HG02943 (cell line): ENCODE data around the gene MUC6.

Experiments used
- ATAC-seq: cut with Tn5 transposase; IDR thresholded peaks from one replicate; pipeline ENCODE4 v1.9.1; 2021; ENCODE audit warnings: mild to moderate bottlenecking, low read depth, moderate library complexity; ENCODE audit not compliant: unreplicated experiment

Gene MUC6

DNA sequence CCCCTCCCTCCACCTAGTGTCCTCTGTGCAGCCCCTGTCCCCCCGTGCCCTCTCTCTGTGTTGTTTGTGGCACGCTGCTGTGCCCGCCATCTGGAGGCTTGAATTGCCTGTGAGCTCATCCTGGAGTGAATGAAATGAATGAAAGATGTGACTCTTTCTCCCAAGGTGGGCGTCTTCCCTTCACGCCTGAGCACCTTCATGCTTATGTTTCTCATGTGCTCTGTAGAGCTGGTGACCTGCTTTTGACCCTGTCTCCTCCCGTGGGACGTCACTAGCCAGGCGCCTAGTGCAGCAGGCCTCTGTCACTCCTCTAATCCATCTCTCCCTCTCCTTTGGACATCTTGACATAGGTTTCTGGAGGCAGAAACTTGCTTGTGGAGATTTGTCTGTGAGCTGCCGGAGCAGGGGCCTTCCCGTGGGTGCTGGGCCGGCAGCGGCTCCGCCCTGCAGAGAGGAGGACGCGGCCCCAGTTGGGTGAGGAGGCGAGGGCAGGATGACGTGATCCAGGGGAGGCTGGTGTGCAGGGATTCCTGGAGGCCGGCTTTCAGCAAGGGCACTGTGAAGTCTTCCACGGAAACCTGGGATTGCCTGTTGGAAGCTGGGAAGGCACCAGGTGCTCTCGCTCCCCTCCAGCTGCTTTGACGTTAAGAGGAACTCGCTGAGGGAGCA lies 40.6 kb downstream of the MUC6 start:
- ATAC-seq: no peak

DNA sequence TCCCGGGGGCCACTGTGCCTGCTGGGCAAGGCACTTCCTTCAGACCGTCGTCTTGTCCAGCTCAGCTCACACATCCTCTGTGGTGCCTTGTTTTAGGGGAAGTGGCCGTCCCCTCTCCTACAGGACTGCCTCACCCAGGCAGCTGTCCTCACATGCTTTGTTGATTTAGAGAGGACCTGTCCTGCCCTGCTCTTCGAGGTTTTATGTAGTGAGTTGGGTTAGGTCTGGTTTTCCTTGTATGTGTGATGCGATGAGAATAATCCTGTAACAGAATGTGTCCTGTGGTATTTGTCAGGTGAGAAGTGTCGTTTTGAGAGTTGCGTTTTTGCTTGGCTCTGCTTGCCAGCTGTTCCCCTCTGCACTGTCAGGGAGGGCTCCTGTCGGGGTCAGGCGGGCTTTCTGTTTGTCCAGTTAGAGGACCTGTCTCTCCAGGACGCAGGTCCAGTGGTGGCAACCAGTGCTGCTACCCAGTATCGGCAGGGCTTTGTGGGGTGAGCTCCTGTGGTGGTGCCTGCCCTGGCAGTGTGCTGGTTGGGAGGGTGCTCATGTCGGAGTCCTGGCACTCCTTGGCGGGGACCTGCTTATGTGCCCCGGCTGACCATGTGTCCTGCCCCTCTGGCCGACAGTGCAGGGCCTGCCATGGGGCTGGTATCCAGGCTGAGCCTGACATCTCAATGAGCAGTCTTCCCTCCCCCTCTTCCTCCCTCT lies 41.3 kb downstream of the MUC6 start:
- ATAC-seq: no peak

DNA sequence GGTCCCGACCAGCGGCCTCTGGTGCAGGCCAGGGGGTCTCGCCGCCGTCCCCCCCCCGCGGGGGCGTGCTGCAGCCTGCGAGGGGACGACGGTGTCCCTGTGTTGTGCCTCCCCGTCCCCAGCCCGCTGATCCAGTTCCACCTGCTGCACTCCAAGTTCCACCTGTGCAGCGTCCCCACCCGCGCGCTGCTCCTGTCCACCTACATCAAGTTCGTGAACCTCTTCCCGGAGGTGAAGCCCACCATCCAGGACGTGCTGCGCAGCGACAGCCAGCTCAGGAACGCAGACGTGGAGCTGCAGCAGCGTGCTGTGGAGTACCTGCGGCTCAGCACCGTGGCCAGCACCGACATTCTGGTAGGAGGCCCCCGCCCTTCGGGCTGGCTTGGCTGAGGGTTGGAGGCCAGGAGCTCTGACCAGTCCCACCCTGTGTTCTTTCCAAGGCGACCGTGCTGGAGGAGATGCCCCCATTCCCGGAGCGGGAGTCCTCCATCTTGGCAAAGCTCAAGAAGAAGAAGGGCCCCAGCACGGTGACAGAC lies 42.8 kb downstream of the MUC6 start:
- ATAC-seq: no peak

DNA sequence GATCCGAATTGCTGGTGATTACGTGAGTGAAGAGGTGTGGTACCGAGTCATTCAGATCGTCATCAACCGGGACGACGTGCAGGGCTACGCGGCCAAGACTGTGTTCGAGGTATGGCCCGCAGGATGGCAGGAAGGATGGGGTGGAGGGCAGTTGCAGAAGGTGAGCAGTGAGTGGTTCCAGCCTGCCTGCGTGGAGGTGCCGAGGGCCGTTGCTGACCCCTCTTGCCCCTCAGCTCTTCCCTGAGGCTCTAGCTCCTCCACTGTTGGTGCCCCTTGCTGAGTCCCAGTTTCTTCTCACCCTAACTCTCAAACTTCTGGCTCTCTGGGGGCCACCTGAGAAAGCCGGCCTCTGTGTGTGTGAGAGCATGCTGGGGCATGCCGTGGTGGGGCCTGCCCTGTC lies 43.9 kb downstream of the MUC6 start:
- no peak for ATAC-seq

DNA sequence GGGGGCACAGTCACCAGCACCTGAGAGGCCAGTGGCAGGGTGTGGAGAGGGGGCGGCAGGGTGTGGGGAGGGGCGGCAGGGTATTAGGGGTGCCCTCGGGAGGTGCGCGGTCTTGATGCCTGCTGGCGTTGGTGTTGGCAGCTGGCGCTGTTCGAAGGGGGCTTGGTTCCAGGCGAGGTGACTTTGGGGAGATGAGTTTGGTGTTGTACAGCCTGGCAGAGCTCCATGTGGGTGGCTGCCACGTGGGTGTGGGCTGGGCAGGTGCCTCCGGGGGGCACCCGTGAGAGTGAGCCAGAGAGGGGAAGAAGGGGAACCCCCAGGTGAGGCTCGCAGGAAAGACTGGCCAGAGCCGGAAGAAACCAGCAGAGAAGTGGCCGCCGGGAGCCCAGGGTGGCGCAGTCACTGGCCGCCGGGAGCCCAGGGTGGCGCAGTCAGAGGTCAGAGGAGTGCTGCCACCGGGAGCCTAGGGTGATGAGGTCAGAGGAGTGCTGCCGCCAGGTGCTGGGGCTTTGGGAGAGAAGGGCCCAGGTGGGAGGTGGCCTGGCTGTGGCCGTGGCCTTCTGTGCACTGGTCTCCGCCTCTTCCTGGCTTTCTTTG lies 44.7 kb downstream of the MUC6 start:
- no peak for ATAC-seq

DNA sequence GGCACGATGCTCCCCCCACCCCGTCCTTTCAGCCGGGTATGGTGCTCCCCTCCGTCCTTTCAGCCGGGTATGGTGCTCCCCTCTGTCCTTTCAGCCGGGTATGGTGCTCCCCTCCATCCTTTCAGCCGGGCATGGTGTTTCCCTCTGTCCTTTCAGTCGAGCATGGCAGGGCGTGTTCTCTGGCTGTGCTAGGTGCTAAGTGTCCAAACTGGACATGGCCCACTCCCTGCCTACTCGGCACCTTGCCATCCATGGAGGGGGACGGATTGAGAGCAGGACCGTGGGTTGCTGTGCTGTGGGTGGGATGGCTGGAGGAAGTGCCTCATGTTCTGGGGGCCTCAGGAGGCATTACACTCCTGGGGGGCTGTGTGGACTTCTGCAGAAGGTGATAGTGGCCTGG lies 45.5 kb downstream of the MUC6 start:
- no peak for ATAC-seq

DNA sequence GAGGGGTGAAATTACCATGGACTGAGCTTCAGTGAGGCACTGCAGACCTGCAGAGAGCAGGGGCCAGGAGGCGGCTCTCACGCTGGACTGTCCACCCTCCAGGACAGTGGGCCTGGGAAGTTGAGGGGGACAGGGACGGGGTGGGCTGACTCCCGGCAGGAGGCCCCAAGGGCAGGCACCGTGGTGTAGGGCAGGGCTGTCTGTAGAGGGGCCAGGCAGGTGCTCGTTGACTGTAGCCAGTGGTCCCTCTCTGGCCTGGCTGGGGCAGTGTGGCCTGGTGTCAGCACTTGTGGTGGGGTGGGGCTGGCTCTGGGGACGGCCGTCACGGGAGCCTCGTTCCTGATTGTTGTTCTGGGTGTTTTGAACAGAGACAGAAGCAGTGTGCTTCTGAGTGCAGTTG lies 46.4 kb downstream of the MUC6 start:
- ATAC-seq: no peak

DNA sequence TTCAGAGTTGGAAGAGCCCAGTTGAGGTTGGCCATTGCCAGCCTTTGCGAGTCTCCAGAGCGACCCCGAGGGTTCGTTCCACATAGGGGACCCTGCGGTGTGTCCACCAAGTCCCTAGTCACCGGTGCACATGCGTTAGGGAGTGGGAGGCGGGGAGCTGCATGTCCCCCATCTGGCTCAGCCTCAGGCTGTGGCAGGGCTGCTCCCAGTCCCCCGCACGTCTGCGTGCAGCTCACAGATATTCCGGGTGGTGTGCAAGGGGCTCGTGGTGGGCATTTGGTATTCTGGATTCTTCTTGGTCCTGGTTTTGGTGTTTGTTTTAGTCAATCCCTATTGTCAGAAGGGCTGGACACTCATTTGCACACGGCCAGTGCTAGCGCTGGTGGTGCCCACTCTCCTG lies 48.8 kb downstream of the MUC6 start:
- no peak for ATAC-seq

DNA sequence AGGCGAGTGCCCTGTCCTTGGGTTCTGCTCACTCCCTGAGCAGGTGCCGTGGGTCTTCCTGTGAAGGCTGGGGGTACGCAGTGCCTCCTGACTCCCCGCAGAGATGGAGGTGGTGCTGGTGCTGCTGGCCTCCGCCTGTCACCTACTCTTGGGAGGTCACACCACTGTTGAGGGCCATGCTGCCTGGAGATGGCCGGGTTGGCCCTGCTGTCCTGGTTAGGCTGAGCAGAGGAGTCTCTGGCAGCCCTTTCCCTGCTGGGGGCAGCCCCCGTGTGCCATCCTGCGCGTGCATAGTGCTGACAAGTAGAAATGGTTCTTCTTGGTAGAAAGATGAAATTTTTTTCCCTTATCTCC lies 49.6 kb downstream of the MUC6 start:
- no peak for ATAC-seq

DNA sequence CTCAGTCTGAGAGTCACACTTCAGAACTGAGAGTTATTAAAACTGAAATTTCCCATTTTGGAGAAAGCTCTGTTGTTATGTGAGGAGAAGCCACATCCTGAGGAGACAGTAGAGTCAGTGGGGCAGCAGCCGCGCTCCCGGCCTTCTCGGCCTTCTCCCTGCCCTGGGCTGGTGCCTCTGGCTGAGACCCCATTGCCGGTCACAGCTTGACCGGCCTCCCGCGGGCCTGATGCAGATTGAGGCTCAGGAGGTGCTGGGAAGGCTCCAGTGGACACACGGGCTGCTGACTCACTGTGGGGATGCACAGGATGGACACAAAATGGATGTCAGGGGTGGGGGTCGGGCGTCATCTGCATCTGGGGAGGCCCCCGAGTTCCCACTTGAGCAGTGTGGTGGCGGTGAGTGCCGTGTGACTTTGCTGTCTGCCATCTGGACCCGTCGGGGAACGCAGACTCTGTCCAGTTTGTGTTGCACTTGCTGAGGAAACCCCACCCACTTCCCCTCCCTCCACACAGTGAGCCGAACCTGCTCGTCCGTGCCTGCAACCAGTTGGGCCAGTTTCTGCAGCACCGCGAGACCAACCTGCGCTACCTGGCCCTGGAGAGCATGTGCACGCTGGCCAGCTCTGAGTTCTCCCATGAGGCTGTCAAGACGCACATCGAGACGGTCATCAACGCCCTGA lies 50.1 kb downstream of the MUC6 start:
- ATAC-seq: no peak

DNA sequence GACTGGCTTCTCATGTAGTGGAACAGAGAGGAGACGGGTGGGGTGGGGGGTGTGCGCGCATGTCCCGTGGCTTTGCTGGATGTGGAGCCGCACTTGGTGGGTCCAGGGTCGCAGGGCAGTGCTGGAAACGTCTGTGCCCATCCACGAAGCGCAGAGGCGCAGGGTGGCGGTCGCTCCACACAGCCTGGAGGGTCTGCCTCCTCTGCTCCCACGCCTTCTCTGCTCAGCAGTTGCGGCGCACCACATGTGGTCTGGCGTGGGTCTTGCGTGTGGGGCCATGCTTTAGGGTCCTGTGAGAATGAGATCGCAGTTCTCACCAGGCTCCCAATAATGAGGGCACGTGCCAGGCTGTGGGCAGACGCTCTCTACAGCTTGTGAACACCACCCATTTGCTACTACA lies 50.7 kb downstream of the MUC6 start:
- ATAC-seq: no peak

DNA sequence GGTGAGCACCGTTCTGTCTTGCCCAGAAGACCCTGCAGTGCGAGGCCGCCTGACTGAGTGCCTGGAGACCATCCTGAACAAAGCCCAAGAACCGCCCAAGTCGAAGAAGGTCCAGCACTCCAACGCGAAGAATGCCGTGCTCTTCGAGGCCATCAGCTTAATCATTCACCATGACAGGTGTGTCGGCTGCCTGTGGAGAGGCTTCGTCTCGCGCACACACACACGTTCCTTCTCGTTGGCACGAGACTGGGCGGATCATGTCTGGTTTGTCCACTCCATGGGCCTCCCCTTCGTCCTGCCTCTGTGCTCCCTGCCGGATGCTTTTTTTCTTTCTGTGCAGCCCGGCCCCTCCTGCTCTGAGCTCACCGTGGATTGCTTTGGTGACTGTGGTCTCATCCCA lies 51.1 kb downstream of the MUC6 start:
- ATAC-seq: no peak

DNA sequence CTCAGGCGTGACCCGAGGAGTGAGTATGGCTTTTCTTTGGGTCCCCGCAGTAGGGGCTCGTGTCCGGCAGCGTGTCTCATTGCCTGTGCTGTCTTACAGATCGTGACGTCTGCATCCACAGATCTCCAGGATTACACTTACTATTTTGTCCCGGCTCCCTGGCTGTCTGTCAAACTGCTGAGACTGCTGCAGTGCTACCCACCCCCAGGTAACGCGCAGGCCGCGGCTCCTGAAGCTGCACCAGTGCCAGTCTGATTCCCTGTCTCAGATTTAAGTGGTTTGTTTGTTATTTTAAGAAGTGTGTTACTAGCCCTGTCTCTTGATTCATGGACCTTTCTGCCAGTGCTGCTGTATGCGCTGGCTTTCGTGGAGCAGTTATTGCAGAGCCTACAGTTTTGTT lies 52.0 kb downstream of the MUC6 start:
- ATAC-seq: no peak

DNA sequence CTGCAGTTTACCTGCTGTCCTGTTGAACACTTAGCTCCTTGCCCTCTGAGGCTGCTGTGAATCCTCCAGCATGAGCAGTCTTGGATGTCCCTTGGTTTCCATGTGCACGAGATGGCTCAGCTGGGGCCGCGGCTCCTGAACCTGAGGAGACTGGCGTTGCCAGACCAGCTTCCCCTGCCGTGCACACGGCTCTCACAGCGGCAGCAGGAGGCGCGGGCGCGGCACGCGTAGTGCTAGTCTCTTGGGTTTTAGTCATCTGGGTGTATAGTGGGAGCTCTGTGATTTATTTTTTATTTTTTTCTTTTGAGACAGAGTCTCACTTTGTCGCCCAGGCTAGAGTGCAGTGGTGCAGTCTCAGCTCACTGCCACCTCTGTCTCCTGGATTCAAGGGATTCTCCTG lies 54.8 kb downstream of the MUC6 start:
- no peak for ATAC-seq

DNA sequence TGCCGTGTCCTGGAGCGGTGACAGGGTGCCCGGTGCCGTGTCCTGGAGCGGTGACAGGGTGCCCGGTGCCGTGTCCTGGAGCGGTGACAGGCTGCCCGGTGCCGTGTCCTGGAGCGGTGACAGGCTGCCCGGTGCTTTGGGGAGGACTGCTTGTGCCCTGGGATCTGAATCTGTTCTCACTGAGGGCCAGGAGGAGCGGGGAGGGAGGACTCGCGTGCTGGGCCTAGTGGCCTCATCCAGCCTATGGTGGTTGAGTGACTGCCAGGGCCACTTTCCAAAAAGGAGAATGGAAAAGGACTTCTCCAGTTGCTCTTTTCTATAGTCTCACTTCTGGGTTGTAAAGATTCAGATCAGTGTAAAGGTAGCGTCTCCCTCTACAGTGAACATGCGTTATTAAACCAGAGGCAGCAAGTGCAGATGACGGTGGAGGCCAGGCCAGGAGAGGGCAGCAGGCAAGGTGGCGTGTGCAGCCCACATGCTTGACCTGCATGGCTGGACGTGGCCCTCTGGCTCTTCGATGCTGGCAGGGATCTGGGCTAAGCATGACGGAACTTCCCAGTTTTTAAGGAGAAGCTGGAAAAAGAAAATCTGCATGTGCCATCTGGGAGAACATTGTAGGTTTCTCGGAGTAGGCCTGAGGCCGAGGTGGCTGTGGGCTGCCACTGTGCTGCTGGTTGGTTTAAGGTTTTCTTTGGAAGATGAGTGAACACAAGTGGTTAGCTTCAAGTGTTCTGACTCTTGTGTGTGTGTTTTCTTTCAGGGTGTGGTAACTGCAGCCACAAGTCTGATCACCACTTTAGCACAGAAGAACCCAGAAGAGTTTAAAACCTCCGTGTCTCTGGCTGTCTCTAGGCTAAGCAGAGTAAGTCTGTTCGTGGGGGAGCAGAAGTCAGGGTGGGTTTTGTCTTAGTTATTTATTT lies 55.8 kb downstream of the MUC6 start:
- no peak for ATAC-seq

DNA sequence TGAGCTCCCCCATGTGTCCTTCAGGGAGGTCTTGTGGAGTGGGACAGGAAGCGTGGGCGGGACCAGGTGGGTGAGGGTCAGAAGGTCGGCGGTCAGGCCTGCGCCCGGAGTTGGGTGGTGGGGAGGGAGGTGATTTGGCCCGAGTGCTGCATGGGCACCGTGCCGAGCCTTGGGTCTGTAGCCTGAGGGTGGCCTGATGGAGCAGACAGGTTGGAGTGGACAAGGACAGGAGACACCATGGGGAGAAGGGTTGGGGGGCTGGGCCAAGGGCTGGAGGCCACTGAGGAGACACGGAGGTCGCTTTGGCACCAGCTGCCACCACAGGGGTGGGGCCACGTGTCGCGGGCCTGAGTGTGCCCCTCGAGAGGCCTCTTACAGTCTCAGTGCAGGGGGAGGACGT lies 57.7 kb downstream of the MUC6 start:
- ATAC-seq: no peak

DNA sequence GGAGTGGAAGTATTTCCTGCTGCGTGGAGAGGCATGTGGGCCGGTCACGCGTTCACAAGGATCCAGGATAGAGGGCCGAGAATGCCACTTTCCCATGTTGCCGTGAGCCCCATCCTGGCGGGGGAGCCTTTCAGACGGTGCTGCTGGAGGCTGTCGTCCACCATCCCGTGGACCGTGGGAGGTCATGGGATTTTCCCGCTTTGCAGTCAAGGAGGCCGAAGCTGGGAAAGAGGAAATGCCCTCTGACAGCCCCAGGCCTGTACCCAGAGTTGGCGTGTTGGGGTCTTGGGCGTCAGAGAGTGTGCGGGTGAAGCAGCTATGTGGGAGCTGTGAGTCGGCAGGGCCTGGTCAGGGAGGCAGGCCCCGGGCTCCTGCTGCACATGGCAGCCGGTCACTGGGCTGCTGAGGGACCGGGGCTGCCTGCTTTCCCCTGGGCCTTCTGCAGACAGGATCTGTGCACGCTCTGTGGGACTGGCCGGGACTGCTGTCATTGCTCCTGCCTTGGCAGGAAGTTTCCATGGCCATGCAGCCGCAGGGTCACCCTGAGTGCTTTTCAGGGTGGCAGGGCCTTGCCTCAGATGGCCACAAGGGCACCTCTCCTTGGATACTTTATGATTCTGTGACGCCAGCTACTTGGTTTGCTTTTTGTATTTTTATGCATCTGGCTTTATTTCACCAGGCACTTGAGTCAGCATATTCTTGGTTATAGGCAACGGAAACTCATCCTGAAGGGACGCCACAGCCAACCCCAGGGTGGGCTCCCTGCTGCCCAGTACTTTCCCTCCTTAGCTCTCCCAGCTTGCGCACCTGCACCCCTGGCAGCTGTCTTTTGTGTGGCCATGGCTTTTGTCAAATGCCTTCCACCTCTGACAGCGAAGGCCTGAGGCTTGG lies 58.4 kb downstream of the MUC6 start:
- ATAC-seq: no peak

DNA sequence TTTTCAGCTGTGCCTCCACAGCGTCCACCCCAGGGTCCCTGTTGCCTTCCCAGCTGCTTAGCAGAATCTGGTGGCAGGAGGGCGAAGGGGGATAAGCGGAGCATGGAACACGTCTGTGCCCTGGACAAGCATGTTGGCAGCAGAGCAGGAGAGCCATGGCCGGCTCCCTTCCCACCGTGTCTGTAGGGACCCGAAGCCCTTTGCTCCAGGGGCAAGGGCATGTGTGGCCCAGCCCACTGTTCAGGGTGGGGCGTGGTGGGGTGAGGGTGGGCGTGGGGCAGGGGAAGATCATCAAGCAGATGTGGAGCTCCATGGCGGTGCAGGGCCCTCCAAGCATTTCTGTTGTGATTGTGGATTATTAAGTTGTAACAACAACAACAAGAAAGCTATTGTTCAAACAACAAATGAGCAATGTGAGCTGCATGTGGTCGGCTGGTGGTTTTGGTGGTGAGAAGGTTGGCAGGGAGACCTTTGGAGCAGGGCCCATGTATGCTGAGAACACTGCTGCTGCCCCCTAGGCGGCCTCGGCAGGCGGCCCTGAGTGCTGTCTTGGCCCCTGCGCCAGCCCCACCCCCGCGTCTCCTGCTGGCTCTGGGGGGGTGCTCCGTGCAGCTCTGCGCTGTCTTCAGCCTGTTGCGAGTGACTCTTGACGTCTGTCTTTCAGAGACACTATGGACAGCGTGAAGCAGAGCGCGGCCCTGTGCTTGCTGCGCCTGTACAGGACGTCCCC lies 59.9 kb downstream of the MUC6 start:
- no peak for ATAC-seq

DNA sequence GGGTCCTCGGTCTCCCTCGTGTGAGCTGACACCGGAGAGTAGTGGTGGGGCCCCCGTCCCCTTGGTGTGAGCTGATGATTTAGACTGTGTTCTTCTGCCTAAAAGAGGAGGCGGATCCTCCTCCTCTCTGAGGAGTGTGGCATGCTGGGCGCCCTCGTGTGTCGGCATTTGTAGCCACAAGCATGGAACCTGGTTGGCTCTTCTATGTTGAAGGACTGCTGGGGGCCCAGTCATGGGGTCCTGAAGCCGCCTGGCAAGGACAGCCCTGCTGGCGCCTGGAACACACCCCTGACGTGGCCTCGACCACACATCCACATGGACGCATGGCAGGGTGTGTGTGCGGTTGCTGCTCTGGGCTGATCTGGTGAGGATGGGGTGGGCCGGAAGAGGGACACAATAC lies 60.7 kb downstream of the MUC6 start:
- ATAC-seq: no peak
